Measurements from ENCODE around the gene NUDT16.

NUDT16 gene

GRCh38 chr3:131381445-131382291, at the start of gene NUDT16:
Gene NUDT16, plus strand, starts transcription at chr3:131381774. Its CDS starts 31 bp downstream, at chr3:131381805.
- Histone ChIP-seq H3K27ac (ENCODE audit: low read depth, low read length) (peak within 1 kb of the TSS; percentile 46), H3K9me3 (ENCODE audit: control insufficient read depth, insufficient read depth, low read length) (no peaks in the 10 kb centered on the region), H3K4me3 (ENCODE audit: low read depth, low read length) (peak within 1 kb of the TSS; percentile 85), H3K27me3 (ENCODE audit: control insufficient read depth, insufficient read depth, low read length) (no peaks in the 10 kb centered on the region), H3K4me1 (ENCODE audit: control insufficient read depth, insufficient read depth, low read length) (0 out of 2 replicates have a peak, but pooled peaks cover 4% of the 10 kb centered on the region), H3K36me3 (ENCODE audit: control insufficient read depth, insufficient read depth, low read length) (peaks cover 25% of the 10 kb centered on the region), H3K9ac (ENCODE audit: low read depth, low read length) (peak within 1 kb of the TSS; percentile 82)

DNA sequence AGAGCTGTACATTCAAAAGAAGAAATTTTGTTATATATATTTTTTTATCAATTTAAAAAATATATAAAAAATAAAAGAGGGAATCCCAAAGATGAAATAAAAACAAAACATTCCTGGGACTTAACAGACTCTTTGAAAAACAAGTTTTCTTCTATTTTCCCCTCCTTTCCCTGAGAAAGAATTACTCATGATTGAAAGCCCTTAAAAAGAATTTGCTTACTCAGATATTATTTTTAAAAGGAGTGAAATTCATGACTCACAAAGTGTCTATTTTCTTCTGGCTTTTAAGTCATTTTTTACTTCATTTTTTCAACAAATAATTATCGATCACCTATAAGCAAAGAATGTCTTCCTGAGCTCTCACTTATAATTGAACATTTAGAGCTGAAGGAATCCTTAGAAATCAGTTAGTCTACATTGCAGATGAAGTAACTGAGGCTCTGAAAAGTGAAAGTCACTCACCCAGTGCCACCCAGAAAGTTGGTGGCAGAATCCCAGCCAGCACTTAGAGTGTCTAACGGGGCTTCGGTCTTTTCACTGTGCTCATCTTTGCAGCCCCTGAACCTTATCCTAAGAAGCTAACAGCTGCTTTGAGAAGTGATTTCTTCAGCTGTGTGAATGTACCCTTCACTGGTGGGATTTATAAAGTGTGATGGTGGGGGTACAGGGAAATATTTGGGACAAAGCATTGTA, 42.5 kb upstream of the NUDT16 start:
- H3K9me3 ChIP-seq (ENCODE audit: control insufficient read depth, insufficient read depth, low read length): peaks cover 12% of the 10 kb centered on the region
- no peaks in the 10 kb centered on the region for H3K36me3 ChIP-seq (ENCODE audit: control insufficient read depth, insufficient read depth, low read length)
- no peak overlapping the region for H3K9ac ChIP-seq (ENCODE audit: low read depth, low read length)
- H3K27me3 ChIP-seq (ENCODE audit: control insufficient read depth, insufficient read depth, low read length): no peaks in the 10 kb centered on the region
- no peak overlapping the region for H3K27ac ChIP-seq (ENCODE audit: low read depth, low read length)
- H3K4me3 ChIP-seq (ENCODE audit: low read depth, low read length): no peak overlapping the region
- H3K4me1 ChIP-seq (ENCODE audit: control insufficient read depth, insufficient read depth, low read length): no peaks in the 10 kb centered on the region

DNA sequence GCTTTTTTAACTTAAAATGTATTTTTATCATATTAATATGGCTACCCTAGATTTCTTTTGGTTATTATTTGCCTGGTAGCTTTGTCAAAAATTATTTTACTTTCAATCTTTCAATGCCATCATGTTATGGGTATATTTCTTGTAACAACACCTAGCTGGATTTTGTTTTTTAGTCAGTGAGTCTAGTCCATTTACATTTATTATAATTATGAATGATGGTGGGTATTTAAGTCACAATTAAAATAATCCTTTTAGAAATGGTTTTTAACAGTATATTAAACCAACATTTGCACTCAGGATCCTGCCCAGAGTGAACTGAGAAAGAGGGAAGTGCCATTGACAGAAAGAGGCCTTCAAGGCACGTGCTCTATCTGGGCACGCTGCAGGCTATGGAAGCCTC, 39.8 kb upstream of the NUDT16 start:
- Histone ChIP-seq H3K9me3 (ENCODE audit: control insufficient read depth, insufficient read depth, low read length) (peaks cover 22% of the 10 kb centered on the region), H3K27me3 (ENCODE audit: control insufficient read depth, insufficient read depth, low read length) (no peaks in the 10 kb centered on the region), H3K4me1 (ENCODE audit: control insufficient read depth, insufficient read depth, low read length) (no peaks in the 10 kb centered on the region), H3K4me3 (ENCODE audit: low read depth, low read length) (no peak overlapping the region), H3K36me3 (ENCODE audit: control insufficient read depth, insufficient read depth, low read length) (no peaks in the 10 kb centered on the region), H3K9ac (ENCODE audit: low read depth, low read length) (no peak overlapping the region), H3K27ac (ENCODE audit: low read depth, low read length) (no peak overlapping the region)

GRCh38 chr3:131348911-131349310, 32.7 kb upstream of the NUDT16 start:
- H3K27ac ChIP-seq (ENCODE audit: low read depth, low read length): no peak overlapping the region
- peaks cover 12% of the 10 kb centered on the region for H3K9me3 ChIP-seq (ENCODE audit: control insufficient read depth, insufficient read depth, low read length)
- peaks cover 23% of the 10 kb centered on the region for H3K4me1 ChIP-seq (ENCODE audit: control insufficient read depth, insufficient read depth, low read length)
- H3K27me3 ChIP-seq (ENCODE audit: control insufficient read depth, insufficient read depth, low read length): no peaks in the 10 kb centered on the region
- H3K36me3 ChIP-seq (ENCODE audit: control insufficient read depth, insufficient read depth, low read length): no peaks in the 10 kb centered on the region
- H3K4me3 ChIP-seq (ENCODE audit: low read depth, low read length): no peak overlapping the region
- H3K9ac ChIP-seq (ENCODE audit: low read depth, low read length): no peak overlapping the region

DNA sequence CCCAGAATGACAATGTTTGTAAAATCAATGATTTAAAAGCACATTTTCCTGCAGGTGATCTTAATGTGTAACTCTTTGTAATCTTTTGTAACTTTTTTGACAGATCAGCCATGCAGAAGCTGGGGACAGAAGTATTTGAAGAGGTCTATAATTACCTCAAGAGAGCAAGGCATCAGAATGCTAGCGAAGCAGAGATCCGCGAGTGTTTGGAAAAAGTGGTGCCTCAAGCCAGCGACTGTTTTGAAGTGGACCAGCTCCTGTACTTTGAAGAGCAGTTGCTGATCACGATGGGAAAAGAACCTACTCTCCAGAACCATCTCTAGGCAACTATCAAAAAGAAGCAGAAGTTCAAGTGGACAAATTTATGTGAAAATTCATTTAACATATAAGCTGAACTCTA, 32.1 kb upstream of the NUDT16 start:
- Histone ChIP-seq H3K36me3 (ENCODE audit: control insufficient read depth, insufficient read depth, low read length) (no peaks in the 10 kb centered on the region), H3K9ac (ENCODE audit: low read depth, low read length) (no peak overlapping the region), H3K27ac (ENCODE audit: low read depth, low read length) (no peak overlapping the region), H3K9me3 (ENCODE audit: control insufficient read depth, insufficient read depth, low read length) (peaks cover 7% of the 10 kb centered on the region), H3K4me3 (ENCODE audit: low read depth, low read length) (no peak overlapping the region), H3K27me3 (ENCODE audit: control insufficient read depth, insufficient read depth, low read length) (no peaks in the 10 kb centered on the region), H3K4me1 (ENCODE audit: control insufficient read depth, insufficient read depth, low read length) (peaks cover 23% of the 10 kb centered on the region)

- H3K9ac ChIP-seq (ENCODE audit: low read depth, low read length): no peak overlapping the region
- no peak overlapping the region for H3K4me3 ChIP-seq (ENCODE audit: low read depth, low read length)
- H3K36me3 ChIP-seq (ENCODE audit: control insufficient read depth, insufficient read depth, low read length): no peaks in the 10 kb centered on the region
- peaks cover 23% of the 10 kb centered on the region for H3K4me1 ChIP-seq (ENCODE audit: control insufficient read depth, insufficient read depth, low read length)
- H3K27ac ChIP-seq (ENCODE audit: low read depth, low read length): no peak overlapping the region
- peaks cover 3% of the 10 kb centered on the region; the same call in 1 of the 2 replicates for H3K9me3 ChIP-seq (ENCODE audit: control insufficient read depth, insufficient read depth, low read length)
- H3K27me3 ChIP-seq (ENCODE audit: control insufficient read depth, insufficient read depth, low read length): no peaks in the 10 kb centered on the region
Observed at GRCh38 chr3:131349946-131350347, 31.6 kb upstream of the NUDT16 start.

DNA sequence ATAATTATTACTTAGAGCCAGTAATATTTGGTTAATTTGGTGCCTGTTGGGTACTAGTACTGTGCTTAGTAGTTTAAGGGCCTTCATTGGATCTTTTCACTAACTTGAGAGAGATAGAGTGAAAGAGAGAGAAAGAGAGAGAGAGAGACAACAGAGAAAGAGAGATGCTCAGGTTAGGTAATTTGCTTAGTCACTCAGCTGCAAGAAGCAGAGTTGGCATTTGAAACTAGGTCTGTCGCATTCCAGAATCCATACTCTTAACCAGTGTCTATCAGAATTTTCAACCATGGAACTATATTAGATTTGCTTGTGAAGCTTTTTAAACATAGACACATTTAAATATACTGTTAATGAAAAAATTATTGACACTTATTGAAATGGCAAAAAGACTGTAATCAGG, 31.1 kb upstream of the NUDT16 start:
- no peak overlapping the region for H3K4me3 ChIP-seq (ENCODE audit: low read depth, low read length)
- no peaks in the 10 kb centered on the region for H3K27me3 ChIP-seq (ENCODE audit: control insufficient read depth, insufficient read depth, low read length)
- H3K36me3 ChIP-seq (ENCODE audit: control insufficient read depth, insufficient read depth, low read length): no peaks in the 10 kb centered on the region
- H3K27ac ChIP-seq (ENCODE audit: low read depth, low read length): no peak overlapping the region
- peaks cover 3% of the 10 kb centered on the region; the same call in 1 of the 2 replicates for H3K9me3 ChIP-seq (ENCODE audit: control insufficient read depth, insufficient read depth, low read length)
- H3K9ac ChIP-seq (ENCODE audit: low read depth, low read length): no peak overlapping the region
- peaks cover 23% of the 10 kb centered on the region for H3K4me1 ChIP-seq (ENCODE audit: control insufficient read depth, insufficient read depth, low read length)

DNA sequence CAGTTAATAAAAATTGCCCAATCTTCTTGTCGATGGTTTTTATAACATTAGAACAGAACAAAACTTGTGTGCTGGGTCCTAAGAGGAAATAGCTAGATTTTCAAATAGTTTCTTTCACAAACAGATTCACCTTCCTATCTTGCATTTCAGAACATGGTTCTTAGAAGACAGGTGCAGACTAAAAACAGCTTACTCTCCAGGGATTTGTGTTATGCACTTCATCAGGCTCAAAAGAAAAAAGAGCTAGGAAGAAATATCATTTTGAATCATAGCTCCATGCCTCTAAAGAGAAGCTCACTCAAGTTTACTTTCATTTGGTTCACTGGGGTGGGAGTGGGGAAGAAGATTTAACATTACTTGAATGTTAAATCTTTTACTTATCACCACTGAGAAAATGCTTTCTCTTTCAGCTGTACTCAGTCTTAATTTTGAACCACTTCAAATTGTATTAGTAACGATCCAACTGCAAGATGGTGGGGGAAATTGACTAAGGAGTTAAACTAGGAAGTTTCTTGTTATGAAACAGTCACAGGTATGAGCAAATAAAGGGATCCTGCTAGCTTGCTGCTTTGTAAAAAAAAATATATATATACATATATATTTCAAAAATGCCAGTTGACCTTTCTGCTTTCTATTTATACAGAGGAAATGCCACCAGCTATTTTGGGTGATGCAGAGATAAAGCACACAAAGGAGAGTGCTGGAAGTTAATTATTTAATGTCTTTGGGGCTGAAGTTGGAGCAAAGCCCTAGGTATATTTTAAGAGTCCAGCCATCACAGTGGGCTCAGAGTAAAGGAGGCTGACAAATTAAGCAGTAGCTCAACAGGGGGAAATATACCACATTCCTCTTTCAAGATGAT, 28.3 kb upstream of the NUDT16 start:
- Histone ChIP-seq H3K36me3 (ENCODE audit: control insufficient read depth, insufficient read depth, low read length) (no peaks in the 10 kb centered on the region), H3K9me3 (ENCODE audit: control insufficient read depth, insufficient read depth, low read length) (no peaks in the 10 kb centered on the region), H3K9ac (ENCODE audit: low read depth, low read length) (no peak overlapping the region), H3K4me1 (ENCODE audit: control insufficient read depth, insufficient read depth, low read length) (peaks cover 23% of the 10 kb centered on the region), H3K27ac (ENCODE audit: low read depth, low read length) (no peak overlapping the region), H3K4me3 (ENCODE audit: low read depth, low read length) (no peak overlapping the region), H3K27me3 (ENCODE audit: control insufficient read depth, insufficient read depth, low read length) (no peaks in the 10 kb centered on the region)

- no peaks in the 10 kb centered on the region for H3K9me3 ChIP-seq (ENCODE audit: control insufficient read depth, insufficient read depth, low read length)
- peaks cover 23% of the 10 kb centered on the region for H3K4me1 ChIP-seq (ENCODE audit: control insufficient read depth, insufficient read depth, low read length)
- H3K36me3 ChIP-seq (ENCODE audit: control insufficient read depth, insufficient read depth, low read length): no peaks in the 10 kb centered on the region
- no peak overlapping the region for H3K4me3 ChIP-seq (ENCODE audit: low read depth, low read length)
- no peak overlapping the region for H3K9ac ChIP-seq (ENCODE audit: low read depth, low read length)
- H3K27ac ChIP-seq (ENCODE audit: low read depth, low read length): no peak overlapping the region
- no peaks in the 10 kb centered on the region for H3K27me3 ChIP-seq (ENCODE audit: control insufficient read depth, insufficient read depth, low read length)
Observed at GRCh38 chr3:131353986-131354385, 27.6 kb upstream of the NUDT16 start.

- H3K4me1 ChIP-seq (ENCODE audit: control insufficient read depth, insufficient read depth, low read length): peaks cover 20% of the 10 kb centered on the region
- H3K9me3 ChIP-seq (ENCODE audit: control insufficient read depth, insufficient read depth, low read length): no peaks in the 10 kb centered on the region
- no peak overlapping the region for H3K9ac ChIP-seq (ENCODE audit: low read depth, low read length)
- H3K27me3 ChIP-seq (ENCODE audit: control insufficient read depth, insufficient read depth, low read length): no peaks in the 10 kb centered on the region
- no peak overlapping the region for H3K4me3 ChIP-seq (ENCODE audit: low read depth, low read length)
- no peak overlapping the region for H3K27ac ChIP-seq (ENCODE audit: low read depth, low read length)
- no peaks in the 10 kb centered on the region for H3K36me3 ChIP-seq (ENCODE audit: control insufficient read depth, insufficient read depth, low read length)
Observed at GRCh38 chr3:131356006-131356595, 25.5 kb upstream of the NUDT16 start.
